NCI-H526 (cell line): Measurements from ENCODE around the gene AKAP8.
A peak's percentile ranks its signal among the peaks of the same experiment; 100 is the strongest.
"Not testable (repeated sequence)": the region's sequence is repeated elsewhere in the genome, so short reads cannot be mapped to it uniquely, and the experiment has no call there.

Source experiments
- DNase-seq, 2 experiments: peaks; one replicate each; lab custom pipeline; 2025; lab: John Stamatoyannopoulos, UW

The AKAP8 gene

DNA sequence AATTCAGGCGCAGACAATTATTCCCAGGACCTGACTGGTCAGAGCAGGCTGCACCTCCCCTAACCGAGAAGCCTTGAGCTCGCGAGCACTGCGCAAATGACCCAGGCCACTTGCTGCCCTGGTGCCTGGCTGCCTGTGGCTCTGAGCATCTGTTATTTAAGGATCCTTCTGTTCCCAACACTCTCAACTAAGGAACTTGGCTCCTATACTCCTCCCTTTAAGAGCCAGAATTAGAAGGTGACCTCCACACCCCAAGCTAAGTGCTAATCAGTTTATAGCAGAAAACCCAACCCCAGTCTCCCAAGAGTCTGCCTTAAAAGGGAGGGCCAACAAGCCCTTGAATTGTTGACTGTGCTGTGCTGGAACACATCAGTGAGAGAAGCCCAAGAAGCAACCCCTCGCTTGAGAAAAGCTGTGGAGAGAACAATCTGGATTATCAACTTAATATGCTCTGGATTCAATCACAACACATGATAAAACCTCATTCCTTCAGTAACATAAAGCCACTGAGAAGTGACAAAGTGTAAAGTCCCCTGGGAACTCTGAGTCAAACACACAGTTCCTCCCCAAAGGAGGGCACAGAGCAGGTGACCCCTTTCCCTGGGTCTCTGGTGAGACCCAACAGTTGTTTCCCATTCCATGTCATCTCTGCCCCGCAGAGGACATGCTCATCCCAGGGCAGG lies 24.7 kb upstream of the AKAP8 start:
- no peak for DNase-seq

DNA sequence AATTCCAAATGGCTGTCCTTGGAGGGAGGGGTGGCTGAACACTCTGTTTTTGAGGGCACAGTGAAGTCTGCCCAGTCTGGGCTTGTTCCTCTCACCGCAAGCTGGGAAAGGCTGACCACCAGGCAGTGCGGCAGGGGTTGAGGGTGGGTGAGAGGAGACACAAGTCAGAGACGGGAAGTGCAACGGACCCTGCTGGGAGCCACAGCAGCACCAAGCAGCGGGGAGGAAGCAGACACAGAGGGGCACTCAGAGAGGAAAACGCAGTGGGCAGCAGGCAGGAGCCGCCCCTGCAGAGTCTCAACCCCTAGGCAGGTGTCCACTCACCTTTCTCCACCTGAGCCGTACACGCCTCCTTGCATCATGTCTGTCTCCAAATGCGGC lies 23.6 kb upstream of the AKAP8 start:
- no peak for DNase-seq

DNA sequence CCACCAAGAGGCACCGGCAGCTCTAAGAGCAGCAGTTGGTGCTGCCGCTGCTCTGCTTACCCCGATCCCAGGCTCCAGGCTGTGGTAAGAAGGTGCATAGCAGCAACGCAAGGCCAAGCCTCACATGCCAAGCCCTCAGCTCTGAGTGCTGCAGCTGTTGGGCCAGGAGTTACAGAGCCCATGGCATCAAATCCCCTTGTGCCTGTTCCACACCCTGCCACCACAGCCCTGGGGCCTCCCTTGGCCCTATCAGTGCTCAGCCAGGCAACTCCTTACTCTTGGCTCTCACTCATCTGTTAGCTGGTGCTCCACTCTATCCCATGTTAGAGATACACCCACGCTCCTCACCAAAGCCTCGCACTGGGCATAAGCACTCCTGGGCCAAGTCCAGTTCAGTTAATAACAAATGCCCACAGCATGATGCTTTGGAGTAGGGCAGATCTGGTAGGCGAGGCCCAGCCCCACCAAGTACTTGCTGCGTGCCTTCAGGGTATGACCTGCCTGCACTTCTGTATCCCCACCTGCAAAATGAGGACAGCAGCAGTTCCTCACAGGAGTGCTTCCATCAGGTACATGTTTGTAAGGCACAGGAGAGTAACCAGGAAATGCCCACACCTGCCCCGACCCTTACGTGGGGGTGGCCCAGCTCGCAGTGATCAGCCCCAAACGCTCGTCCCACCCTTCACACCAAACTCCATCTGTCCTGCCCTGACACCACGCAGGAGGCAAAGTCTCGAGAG lies 23.0 kb upstream of the AKAP8 start:
- DNase-seq: no peak

DNA sequence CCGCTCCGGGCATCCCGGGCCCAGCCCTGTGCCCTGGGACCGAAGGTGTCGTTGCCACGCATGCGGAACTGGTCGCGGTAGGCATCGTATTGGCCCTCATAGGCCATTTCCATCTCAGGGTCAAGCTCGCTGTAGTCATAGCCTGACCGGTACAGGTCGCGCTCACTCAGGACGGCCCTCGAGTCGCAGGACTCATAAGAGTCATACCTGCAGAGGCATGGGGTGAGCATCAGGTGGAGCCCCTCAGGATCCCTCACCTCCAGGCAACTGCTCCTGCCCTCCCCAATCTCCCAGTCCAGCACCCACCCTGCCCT lies 21.8 kb upstream of the AKAP8 start:
- DNase-seq: no peak

DNA sequence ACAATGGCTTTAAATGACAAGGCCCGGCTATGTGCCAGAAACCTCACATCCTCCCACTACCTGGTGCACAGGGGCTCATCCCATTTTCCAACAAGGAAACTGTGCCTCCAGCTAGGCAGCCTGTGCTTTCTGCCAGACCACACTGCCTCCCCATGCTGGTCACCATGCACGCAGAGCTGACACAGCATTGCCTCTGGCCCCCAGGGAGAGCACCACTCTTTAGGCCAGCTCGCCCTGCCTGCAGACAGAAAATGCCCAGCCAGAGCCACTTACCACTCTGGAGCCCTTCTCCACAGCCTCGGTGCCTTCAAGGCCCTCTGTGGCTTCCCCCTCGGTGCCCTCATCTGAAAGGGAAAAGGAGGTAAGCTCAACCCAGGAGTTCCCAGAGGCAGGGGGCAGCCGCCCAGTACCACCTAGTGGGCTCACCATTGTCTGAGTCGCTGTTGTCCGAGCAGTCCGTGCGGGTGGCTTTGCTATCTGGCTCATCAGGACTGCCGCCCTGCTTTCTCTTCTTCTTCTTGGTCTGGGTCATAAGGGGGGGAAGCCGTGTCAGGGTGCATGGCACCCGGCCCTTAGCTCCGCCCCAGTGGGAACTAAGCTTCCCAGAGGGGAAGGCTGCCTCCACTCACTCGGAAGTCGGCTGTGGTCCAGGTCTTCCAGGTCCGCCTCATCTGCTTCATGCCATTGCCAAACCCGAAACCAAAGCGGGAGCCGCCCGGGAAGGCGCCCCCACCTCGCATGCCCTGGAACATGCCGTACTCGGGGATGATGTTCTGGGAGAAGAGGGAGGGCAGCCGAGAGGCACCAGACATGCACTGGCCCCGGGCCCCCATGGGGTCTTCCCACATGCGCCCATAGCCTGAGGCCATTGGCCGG lies 21.2 kb upstream of the AKAP8 start:
- no peak for DNase-seq

DNA sequence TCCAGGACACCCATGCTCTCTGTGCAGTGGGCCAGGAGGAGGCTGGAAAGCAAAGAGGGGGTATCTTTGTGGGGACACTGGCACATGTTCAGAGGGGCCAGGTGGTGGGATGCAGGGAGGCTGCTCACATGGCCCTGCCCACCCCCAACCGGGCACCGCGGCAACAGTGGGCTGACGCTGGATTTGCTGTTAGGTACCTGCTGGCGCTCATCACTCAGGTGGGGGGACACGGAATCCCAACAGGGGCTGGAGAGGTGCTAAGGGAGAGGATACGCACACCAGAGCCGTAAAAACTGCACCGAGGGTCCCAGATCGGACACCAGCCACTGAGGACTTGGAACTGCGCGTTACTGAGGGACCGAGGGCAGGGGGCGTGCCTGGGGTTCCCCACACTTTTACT lies 20.0 kb upstream of the AKAP8 start:
- DNase-seq: no peak

DNA sequence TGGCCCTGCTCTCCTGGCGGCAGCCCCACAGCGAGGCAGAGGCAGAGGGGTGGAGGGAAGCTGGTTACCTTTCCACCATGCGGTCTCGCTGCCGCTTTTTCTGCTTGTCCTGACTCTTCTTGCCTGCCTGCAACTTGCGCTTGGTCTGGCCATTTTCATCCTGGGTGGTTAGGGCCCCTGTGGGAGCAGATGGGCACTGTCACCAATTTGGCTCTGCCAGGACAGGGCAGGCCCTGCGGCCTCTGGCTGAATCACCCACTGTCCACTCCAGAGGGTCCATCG lies 19.6 kb upstream of the AKAP8 start:
- DNase-seq: no peak

DNA sequence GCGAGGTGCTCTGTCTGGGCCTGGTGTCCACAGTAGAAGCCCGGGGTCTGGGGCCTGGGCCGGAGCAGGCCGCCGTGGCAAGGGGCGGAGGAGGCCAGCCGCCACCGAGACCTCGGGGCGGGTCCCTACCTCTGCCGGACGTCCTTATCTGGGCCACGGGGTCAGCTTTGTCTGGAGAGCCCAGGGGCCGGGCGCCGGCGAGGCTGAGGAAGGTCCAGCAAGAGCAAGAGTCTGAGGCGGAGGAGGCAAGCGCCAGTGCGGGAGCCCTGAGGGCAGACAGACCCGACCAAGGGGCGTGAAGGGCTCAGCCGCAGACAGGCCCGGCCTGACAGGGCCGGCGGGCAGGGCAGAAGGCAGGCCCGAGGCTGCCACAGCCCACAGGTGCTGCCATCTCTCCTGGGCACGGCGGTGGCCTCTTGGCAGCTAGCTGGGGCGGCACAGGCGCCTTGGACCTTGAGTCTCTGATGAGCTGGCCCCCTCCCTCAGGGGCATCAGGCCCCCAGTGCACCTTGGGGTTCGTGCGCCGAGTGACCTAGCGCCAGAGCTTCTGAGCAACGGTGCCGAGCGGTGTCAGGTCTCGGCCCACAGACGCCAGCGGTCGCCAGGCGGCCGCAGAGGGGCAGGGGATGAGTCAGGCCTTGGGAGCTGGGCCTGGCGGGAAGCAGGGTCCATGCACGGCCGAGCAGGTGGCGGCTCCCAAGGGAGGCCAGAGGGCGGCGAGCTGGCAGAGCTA lies 19.1 kb upstream of the AKAP8 start:
- no peak for DNase-seq

DNA sequence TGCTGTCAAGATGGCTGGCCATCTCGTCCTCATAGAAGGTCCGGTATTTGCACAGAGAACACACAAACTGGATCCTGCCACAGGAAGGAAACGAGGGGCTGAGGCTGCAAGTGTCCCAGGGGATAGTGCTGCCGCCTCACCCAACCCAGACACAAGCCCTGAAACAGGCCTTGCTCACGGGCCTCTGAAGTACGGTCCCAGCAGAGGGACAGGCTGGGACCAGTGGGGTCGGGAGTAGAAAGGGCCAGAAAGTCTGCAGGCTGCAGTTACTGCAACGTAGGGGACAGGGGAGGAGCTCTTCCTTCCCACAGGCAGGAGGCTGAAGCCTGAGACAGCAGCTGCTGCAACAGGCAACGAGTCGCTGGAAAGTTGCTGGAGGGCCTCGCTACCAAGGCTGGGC lies 18.2 kb upstream of the AKAP8 start:
- no peak for DNase-seq

DNA sequence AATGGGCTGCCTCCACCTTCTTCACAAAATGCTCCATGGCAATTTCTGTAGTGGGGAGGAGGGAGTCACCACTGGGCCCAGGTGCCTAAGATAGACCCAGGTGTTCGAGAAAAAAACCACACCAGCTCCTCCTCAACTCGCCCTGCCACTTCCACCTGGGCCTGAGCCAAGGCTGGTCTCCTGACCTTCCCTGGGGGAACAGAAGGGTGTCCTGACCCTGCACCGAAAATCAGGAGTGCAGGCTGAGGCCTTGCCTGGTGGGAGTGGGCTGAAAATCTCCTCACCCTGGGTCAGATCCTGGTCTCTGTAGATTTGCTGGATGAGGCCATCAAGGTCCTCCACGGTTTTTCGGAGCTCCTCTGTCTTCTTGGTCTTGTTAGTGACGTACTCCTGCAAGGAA lies 17.6 kb upstream of the AKAP8 start:
- DNase-seq: no peak

DNA sequence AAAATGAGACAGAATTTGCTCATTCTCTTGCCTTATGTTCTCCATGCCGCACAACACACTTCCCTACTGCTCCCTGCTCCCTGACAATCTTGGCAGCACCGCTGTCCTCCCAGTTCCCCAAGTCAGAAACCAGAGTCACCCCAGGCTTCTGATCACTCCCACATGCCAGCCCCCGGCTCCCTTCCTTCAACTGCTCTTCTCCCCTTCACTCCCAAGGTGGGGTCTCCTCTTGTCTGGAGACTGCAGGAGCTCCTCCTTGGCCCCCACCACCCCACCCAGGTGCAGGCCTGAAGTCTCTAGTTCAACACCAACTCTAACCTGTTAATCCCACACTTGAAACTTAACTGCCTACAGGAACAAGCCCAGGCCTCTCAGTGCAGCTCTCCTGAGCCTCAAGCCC lies 16.8 kb upstream of the AKAP8 start:
- DNase-seq: no peak

DNA sequence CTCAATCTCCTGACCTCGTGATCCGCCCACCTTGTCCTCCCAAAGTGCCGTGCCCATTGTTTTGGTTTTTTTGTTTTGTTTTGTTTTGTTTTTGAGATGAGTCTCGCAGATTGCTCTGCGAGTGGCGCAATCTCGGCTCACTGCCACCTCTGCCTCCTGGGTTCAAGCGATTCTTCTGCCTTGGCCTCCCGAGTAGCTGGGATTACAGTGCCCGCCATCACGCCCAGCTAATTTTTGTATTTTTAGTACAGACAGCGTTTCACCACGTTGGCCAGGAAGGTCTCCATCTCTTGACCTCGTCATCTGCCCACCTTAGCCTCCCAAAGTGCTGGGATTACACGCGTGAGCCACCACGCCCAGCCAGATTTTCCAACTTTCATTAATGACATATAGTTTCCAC lies 15.7 kb upstream of the AKAP8 start:
- DNase-seq: not testable (repeated sequence)

DNA sequence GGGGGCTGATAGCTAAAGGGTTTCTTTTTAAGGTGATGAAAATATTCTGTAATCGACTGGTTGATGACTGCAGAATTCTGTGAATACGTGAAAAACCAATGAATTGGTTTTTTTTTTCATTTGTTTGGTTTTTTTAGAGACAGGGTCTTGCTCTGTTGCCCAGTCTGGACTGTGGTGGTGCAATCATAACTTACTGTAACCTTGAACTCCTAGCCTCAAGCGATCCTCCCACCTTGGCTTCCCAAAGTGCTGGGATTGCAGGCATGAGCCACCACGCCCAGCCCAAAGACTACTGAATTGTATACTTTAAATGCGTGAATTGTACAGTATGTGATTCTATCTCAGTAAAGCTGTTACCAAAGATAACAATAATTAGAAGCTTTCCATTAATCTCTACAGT lies 14.8 kb upstream of the AKAP8 start:
- DNase-seq: no peak

DNA sequence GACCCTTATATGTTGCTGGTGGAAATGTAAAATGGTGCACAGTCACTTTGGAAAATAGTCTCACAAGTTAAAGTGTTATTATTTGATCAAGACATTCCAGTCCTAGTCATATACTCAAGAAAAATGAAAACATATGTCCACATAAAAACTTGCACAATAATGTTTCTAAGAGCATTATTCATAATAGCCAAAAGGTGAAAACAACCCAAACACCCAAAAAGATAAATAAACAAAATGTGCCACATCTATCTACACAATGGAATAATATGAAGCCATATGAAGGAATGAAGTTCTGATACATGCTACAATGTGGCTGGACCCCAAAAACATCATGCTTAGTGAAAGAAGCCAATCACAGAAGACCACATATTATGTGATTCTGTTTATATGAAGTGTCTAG lies 14.4 kb upstream of the AKAP8 start:
- DNase-seq: no peak

DNA sequence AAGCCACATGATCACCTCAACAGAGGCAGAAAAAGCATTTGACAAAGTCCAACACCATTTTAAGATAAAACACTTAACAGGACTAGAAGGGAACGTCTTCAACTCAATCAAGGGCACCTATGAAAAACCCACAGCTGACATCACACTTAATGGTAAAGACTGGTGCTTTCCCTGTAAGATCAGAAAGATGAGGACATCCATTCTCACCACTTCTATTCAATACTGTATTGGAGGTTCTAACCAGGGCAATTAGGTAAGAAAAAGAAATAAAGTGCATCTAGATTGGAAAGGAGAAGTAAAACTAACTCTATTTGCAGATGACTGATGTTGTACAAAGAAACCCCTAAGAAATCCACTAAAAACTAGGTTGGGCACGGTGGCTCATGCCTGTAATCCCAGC lies 11.2 kb upstream of the AKAP8 start:
- no peak for DNase-seq

DNA sequence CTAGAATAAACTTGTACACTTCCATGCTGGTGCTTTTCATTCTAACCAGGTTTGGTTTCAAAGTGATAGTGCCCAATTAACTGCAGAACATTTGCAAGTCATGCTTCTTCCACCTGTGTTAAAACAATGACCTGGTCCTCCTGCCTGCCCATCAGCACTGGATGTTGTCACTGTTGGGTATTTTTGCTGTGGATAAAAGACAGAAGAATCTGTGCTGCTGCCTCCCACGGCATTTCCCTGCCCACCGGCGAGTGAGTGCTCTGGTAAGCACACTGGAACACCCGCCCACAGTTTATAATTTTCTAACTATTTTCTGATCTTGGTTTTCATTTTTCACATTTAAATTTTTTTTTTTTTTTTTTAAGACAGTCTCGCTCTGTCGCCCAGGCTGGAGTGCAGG lies 2.3 kb upstream of the AKAP8 start:
- DNase-seq: no peak

DNA sequence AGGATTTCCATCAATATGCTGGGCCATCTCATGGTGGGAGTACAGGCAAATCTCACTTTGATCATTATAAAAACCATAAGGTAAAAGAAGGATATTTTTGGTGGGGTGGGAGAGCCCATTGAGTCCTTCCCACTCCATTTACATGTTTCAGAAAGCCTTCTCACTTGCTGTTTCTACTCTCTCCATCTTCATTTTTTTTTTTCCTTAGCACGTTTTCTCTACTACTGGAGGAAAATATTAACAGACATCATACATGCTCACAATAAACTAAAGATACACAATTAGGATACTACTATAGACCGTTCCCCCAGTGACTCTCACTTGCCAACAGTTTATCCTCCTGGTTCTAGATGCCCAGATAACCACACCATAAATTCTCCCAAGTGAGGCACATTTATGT lies 1.8 kb upstream of the AKAP8 start:
- DNase-seq: no peak

DNA sequence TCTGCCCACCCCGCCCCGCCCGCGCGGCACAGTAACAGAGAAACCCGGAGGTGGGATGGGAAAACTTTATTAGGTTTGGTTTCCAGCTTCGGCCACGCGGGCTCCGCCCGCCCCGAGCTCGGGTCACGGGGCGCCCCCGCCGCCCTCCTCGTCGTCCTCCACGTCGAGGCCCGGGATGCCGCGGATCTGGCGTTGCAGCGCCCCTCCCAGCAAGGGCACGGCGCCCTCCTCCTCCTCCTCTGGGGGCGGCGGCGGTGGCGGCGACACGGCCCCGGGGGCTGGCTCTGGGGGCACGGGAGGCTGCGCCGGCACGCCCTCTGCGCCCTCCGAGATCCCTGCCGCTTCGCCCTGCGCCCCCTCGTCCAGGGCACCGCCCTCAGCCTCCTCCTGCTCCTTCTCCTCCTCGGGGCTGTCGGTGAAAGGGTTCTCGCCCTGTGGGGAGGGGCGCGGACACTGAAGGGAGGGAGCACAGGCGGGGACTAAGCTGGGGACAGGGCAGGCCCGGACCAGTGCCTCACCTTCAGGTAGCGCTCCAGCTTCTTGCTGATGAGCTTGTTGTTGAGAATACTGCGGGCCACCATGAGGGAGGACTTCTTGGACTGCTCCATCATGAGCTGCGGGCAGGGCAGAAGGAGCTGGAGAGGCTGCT lies 536 bp upstream of the AKAP8 start:
- peak; percentile 24 to 58 for DNase-seq

DNA sequence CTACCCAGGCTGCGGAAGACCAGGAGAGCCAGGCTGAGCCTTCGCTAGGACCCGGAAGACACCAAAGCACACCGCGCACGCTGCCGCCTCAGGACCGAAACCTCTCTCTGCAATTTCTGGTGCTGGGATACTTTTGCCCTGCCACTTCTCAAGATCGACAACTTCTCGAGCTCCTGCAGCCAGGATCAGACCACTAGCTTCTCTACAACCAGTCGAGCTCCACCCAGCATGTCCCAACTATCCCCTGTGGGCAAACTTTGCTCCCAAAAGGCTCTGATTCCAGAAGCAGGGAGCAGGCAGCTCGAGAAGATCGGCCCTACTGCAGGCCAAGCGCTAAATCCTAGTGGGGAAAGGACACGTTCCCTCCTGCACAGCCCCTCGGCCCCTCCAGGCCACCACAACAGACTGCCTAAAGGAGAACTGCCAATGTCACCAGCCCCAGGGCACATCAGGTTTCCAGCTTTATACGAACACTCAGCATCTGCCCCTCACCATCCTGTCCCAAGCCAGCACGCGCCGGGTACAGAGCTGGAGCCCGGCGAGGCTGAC lies 979 bp downstream of the AKAP8 start:
- peak in 1 of 2 experiments; percentile 37 for DNase-seq

DNA sequence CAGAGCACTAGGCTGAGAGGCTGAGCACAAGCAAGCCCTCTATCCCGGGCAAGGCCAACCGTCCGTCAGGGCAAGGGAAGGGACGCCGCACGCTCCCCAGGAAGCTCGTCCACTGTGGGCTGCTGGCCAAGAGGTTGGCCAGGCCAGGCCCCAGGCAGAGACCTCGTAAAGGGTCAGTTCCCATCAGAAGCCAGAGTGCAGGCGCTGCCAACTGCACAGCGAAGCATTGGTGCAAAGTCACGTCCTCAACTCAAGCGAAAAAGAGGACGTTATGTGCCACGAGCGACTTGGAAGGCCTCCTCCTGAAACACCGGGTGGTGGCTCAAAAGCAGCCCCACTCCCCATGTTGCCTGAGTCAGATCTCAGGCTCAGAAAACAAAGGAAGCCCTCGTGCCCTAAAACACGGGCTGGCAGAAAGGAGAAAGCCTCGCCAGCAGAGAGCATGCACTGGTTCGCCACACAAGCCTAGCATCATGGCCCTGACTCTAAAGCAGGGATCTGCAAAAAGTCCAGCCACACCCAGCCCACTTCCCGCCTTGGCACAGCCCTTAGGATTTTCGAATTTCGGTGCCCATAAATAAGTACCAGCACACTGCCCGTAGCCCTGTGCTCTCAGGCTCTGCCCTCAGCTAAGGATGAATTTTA lies 4.7 kb downstream of the AKAP8 start:
- DNase-seq: no peak

DNA sequence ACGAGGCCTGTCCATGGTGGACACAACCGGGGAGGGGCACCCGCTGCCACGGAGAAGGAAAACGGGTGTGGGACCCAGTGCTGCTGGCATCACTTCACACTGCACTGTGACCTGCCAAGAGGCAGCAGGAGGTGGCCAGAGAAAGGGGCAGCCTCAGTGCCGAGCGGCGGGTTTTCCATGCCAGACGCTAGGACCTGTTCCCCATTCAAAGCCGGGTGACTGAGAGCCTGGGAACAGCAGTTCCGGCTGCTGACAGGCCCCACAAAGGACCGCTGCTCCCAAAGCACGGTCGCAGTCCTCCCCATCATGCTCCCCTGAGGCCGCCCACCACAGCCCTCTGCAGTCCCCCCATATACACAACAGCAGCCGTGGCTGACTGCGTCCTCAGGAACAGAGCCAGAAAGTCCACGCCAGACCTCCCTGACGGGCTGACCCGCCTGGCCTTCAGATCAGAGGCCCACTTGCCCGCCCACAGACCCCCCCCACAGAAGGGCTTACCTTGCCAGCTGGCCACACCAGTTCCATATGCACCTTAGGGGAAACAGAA lies 5.4 kb downstream of the AKAP8 start:
- no peak for DNase-seq
